ENCODE results near the gene AGAP1. TPM values are rescaled to one million over a fixed set of nuclear protein-coding genes. Genes with fewer than 3 reads are reported as not detected.

Gene AGAP1
- polyA plus RNA-seq, 2 of the 4 experiments (the other 2 are of a cell fraction) = 20.2 to 21.9 TPM

DNA sequence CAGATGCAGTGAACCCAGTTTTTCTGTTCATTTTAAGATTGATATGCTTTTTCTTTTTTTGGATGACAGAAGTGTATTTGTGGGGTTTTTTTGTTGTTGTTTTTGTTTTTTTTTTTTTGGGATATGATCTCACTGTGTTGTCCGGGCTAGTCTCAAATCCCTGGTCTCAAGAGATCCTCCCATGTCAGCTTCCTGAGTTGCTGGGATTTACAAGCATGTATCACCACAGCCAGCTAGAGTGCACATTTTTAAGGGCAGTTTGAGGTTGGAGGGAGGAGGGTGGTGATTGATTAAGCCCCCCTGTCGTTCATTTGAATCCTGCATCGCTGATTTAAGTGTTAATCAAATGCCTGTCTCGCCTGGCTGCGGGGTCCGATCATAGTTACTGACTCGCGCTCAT lies 485.2 kb downstream of the AGAP1 start:
- DNase-seq (ENCODE audit: low read depth in 1 of 2, low spot score in 1 of 2) = no peak
- Histone ChIP-seq H3K4me3 (no peak overlapping the region), H3K4me2 (no peak overlapping the region), H3K27ac (no peak overlapping the region), H3K9me3 (no peaks in the 10 kb centered on the region), H3K4me1 (no peaks in the 10 kb centered on the region)
- POLR2A ChIA-PET = no interaction called here
- TF ChIP-seq RAD21 (conservative IDR thresholded peaks at IDR 0.05 in 1 of 2, IDR thresholded peaks at IDR 0.05 in 1 of 2) (no peak), GATA3 (IDR thresholded peaks at IDR 0.05; ENCODE audit: borderline replicate concordance) (no peak), MAFK (IDR thresholded peaks at IDR 0.05; ENCODE audit: partially characterized antibody) (no peak)
- TF ChIP-seq, protein P1, sequence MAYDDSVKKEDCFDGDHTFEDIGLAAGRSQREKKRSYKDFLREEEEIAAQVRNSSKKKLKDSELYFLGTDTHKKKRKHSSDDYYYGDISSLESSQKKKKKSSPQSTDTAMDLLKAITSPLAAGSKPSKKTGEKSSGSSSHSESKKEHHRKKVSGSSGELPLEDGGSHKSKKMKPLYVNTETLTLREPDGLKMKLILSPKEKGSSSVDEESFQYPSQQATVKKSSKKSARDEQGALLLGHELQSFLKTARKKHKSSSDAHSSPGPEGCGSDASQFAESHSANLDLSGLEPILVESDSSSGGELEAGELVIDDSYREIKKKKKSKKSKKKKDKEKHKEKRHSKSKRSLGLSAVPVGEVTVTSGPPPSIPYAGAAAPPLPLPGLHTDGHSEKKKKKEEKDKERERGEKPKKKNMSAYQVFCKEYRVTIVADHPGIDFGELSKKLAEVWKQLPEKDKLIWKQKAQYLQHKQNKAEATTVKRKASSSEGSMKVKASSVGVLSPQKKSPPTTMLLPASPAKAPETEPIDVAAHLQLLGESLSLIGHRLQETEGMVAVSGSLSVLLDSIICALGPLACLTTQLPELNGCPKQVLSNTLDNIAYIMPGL (CRISPR knock-in tag; IDR thresholded peaks at IDR 0.05; ENCODE audit: borderline replicate concordance) = no peak
- no peak for FAIRE-seq
- no peak for ATAC-seq
- WGBS (ENCODE audit: missing lambda C conversion rate) = 91% methylated on average over 8 of the region's 8 CpGs
- CTCF ChIA-PET = no interaction called here

DNA sequence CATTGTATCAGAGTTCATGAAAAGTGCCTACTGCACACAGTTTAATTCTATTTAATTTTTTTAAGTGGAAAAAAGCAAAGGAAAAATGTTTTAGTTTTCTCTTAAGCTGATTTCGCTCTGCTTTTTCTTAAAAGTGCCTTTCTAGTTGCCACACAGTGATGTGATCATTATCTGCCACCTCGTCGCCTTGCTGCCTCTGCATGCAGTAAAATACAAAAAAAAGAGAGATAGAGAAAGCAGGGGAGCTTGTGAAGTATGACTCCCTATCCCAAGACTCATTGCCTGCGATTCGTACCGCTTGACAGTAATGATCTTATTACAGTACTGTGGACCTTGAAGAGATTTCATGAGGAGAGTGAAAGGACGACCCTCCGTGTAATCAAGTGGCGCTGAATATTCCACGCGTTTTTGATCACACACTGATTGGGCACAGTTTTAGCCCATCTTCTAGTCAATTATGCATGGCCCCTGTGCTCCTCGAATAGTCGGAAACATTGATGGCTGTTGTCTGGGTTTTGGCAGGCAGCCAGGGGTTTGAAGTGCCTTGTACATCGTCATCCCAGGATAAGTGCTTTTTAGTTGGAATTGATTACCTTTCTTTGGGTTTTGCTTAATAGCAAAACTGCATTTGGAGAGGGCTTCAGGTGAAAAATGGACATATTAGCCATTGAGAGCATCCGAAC lies 486.1 kb downstream of the AGAP1 start:
- DNase-seq (ENCODE audit: low read depth in 1 of 2, low spot score in 1 of 2) = no peak
- Histone ChIP-seq H3K4me1 (no peaks in the 10 kb centered on the region), H3K9me3 (no peaks in the 10 kb centered on the region), H3K4me3 (no peak overlapping the region), H3K27ac (no peak overlapping the region), H3K4me2 (no peak overlapping the region)
- TF ChIP-seq ESRRA (IDR thresholded peaks at IDR 0.05; ENCODE audit: borderline replicate concordance, low read length) = no peak
- TF ChIP-seq POLR2A (IDR thresholded peaks at IDR 0.05; ENCODE audit: low read length) = no peak
- TF ChIP-seq, protein P2, sequence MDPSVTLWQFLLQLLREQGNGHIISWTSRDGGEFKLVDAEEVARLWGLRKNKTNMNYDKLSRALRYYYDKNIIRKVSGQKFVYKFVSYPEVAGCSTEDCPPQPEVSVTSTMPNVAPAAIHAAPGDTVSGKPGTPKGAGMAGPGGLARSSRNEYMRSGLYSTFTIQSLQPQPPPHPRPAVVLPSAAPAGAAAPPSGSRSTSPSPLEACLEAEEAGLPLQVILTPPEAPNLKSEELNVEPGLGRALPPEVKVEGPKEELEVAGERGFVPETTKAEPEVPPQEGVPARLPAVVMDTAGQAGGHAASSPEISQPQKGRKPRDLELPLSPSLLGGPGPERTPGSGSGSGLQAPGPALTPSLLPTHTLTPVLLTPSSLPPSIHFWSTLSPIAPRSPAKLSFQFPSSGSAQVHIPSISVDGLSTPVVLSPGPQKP (IDR thresholded peaks at IDR 0.05; ENCODE audit: low read depth, low read length) = no peak
- TF ChIP-seq KDM5A (IDR thresholded peaks at IDR 0.05) = no peak
- no peak for TF ChIP-seq CHD2 (IDR thresholded peaks at IDR 0.05; ENCODE audit: low read length, partially characterized antibody)
- TF ChIP-seq JUN (IDR thresholded peaks at IDR 0.05) = no peak
- no peak for TF ChIP-seq SMC3 (IDR thresholded peaks at IDR 0.05)
- TF ChIP-seq MYC (IDR thresholded peaks at IDR 0.05; ENCODE audit: borderline replicate concordance, low read length) = no peak
- TF ChIP-seq RAD21 (conservative IDR thresholded peaks at IDR 0.05 in 1 of 2, IDR thresholded peaks at IDR 0.05 in 1 of 2) = no peak
- no peak for TF ChIP-seq BHLHE40 (IDR thresholded peaks at IDR 0.05; ENCODE audit: low read depth, low read length)
- TF ChIP-seq ZSCAN20 (CRISPR knock-in tag; IDR thresholded peaks at IDR 0.05) = no peak
- no peak for TF ChIP-seq KDM1A (IDR thresholded peaks at IDR 0.05; ENCODE audit: low read depth)
- no peak for TF ChIP-seq EHMT2 (IDR thresholded peaks at IDR 0.05; ENCODE audit: low read depth)
- no peak for TF ChIP-seq PHF8 (IDR thresholded peaks at IDR 0.05; ENCODE audit: borderline replicate concordance, low read depth)
- TF ChIP-seq GATA3 (IDR thresholded peaks at IDR 0.05; ENCODE audit: borderline replicate concordance) = no peak
- TF ChIP-seq NR3C1 (IDR thresholded peaks at IDR 0.05) = no peak
- ChIA-PET POLR2A (no interaction called here), CTCF (no interaction called here)
- no peak for ATAC-seq
- 92% methylated on average over 15 of the region's 15 CpGs for WGBS (ENCODE audit: missing lambda C conversion rate)
- FAIRE-seq = no peak

DNA sequence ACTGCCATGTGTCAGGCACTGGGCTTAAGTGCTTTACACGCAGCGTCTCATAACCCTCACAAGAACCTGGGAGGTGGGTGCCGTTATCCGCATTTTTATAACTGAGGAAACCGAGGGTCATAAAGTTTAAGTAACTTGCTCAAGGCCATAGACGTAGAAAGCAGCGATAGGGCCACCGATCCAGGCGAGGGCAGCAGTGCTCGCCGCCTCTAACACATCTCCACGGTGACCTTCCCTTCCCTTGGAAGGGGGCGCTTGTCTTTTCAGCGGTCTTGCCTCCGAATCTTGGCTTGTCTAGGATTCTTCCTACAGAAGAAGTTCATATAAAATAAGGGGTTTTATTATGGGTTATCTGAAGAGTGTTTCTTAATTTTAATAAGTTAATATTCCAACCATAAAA lies 487.8 kb downstream of the AGAP1 start:
- WGBS (ENCODE audit: missing lambda C conversion rate) = 95% methylated on average over 15 of the region's 15 CpGs
- H3K9me3 ChIP-seq = no peaks in the 10 kb centered on the region
- POLR2A ChIA-PET = no interaction called here
- FAIRE-seq = no peak
- no peak overlapping the region for H3K4me2 ChIP-seq
- no peaks in the 10 kb centered on the region for H3K4me1 ChIP-seq
- no peak for TF ChIP-seq KDM5A (IDR thresholded peaks at IDR 0.05)
- TF ChIP-seq JUN (IDR thresholded peaks at IDR 0.05) = no peak
- TF ChIP-seq, protein P3, sequence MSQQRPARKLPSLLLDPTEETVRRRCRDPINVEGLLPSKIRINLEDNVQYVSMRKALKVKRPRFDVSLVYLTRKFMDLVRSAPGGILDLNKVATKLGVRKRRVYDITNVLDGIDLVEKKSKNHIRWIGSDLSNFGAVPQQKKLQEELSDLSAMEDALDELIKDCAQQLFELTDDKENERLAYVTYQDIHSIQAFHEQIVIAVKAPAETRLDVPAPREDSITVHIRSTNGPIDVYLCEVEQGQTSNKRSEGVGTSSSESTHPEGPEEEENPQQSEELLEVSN (IDR thresholded peaks at IDR 0.05; ENCODE audit: borderline replicate concordance, low read depth) = no peak
- no peak for TF ChIP-seq NR3C1 (IDR thresholded peaks at IDR 0.05)
- no peak for TF ChIP-seq HEYL (CRISPR knock-in tag; IDR thresholded peaks at IDR 0.05)
- no peak for TF ChIP-seq GATA3 (IDR thresholded peaks at IDR 0.05; ENCODE audit: borderline replicate concordance)
- TF ChIP-seq EHMT2 (IDR thresholded peaks at IDR 0.05; ENCODE audit: low read depth) = no peak
- CTCF ChIA-PET = no interaction called here
- H3K27ac ChIP-seq = no peak overlapping the region
- H3K4me3 ChIP-seq = no peak overlapping the region
- no peak for DNase-seq (ENCODE audit: low read depth in 1 of 2, low spot score in 1 of 2)
- no peak for ATAC-seq

Measured in A549 (cell line).